ENCODE results near the gene PEAK3.
"Not testable (repeated sequence)": the region's sequence is repeated elsewhere in the genome, so short reads cannot be mapped to it uniquely, and the experiment has no call there.

Gene PEAK3

GRCh38 chr19:2288338-2288817 lies 6.4 kb upstream of the PEAK3 start:
- no peak for DNase-seq

GRCh38 chr19:2287585-2288337 lies 5.8 kb upstream of the PEAK3 start:
- no peak for DNase-seq

DNA sequence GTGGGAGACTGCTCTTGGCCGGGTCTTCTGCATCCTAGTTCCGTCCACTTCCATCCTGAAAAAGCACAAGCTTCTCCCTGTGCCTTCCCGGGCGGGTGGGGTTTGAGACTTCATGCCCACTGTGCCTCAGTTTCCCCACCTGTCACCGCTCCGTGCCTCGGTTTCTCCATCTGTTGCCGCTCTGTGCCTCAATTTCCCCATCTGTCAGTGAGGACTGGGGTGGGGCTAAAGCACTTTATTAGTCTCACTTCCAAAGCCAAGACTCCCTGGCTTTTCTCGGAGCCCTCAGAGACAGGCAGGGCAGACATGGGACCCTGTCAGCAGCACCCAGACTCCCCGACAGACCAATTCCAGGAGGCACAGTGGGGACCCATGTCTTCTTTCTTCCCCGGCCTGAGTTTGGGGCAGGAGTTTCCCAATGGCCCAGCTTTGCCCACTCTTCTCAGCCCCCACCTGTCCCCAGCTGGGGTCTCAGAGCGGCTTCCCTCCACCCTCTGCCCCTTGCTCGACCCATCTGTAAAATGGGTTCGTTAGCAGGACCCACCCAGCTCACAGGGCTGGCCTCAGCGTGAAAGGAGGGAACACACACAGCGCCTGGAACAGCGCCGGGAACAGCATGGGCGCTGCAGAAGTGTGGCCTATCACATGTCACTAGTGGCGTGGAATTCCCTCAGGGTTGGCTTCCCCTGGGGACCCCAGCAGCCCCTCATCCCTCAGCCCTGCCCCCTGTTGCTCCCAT lies 4.6 kb upstream of the PEAK3 start:
- no peak for DNase-seq

DNA sequence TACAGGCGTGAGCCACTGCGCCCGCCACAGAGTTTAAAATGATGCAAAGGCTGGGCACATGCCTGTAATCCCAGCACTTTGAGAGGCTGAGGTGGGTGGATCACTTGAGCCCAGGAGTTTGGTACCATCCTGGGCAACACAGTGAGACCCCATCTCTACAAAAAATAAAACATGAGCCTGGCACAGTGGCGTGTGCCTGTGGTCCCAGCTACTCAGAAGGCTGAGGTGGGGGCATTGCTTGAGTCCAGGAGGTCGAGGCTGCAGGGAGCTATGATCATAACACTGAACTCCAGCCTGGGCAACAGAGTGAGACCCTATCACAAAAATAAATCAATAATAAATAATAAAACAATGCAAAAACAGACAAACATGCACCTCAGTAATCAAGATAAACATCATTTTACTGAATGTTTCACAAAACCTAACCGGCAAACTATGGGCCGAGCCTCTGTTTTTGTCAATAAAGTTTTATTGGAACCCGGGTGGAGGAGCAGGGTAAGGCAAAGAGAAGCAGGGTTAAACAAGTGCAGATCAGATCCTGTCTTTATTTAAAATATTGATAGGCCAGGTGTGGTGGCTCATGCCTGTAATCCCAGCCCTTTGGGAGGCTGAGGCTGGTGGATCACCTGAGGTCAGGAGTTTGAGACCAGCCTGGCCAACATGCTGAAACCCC lies 2.0 kb upstream of the PEAK3 start:
- no peak for DNase-seq

DNA sequence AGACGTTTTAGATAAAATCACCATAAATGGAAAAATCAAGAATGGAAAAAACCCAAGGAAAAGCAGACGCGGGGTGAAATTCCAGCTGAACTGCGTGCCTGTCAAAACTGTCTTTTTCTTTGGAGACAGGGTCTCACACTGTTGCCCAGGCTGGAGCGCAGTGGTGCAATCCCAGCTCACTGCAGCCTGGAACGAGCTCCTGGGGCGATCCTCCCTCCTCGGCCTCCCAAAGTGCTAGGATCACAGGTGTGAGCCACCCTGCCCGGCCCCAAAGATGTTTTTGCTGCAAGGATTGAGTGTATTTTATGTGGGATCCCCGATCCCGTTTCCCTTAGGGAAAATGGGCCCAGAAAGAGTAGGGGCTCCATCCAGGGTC lies 875 bp upstream of the PEAK3 start:
- no peak for DNase-seq

DNA sequence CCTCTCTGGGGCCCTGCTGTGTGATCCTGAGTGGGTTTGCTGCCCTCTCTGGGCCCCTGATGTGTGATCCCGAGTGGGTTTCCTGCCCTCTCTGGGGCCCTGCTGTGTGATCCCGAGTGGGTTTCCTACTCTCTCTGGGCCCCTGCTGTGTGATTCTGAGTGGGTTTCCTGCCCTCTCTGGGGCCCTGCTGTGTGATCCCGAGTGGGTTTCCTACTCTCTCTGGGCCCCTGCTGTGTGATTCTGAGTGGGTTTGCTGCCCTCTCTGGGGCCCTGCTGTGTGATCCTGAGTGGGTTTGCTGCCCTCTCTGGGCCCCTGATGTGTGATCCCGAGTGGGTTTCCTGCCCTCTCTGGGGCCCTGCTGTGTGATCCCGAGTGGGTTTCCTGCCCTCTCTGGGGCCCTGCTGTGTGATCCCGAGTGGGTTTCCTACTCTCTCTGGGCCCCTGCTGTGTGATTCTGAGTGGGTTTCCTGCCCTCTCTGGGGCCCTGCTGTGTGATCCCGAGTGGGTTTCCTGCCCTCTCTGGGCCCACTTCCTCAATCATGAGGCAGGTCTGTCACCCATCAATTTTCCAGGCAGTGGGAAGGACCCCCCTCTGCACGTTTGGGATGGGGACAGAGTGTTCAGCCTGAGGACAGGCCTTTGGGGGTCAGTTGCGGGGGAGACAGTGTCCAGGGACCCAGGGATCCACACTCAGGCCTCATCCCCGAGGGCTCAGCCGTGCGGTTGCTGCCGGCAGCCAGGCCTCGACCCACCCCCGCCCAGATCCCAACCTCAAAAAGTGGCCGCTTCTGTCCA lies 512 bp downstream of the PEAK3 start:
- not testable (repeated sequence) for DNase-seq

- no peak for DNase-seq
Observed at GRCh38 chr19:2280633-2281264, 1.2 kb downstream of the PEAK3 start.

DNA sequence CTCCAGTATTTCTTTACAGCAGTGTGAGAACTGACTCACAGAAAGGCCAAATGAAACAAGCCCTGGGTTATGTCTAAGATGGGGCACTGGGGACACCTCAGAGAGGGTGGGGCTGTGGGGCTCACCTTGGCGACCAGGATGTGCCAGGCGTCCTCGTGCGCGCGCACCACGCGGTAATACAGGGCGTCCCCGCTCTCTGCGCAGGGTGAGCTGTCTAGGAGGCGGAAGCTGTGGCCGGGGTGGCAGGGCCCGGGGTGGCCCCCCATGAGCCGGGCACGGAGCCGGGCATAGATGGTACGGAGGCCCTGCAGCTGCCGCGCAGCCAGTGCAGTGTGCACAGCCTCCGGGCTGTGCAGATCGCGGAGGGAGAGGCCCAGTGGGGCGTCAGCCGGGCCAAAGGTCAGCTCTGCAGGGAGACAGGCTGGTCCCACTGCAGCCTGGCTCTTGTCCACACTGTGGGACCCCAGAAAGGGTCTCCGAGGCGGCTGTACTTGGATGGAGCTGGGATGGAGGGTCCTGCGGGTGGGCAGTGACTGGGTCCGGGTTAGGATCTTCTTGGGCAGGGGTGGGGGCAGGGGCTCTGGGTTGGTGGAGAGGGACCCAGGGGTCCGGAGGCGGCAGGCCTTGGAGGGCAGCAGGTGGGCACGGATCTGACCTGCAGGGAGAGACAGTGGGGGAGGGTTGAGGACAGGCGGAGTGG lies 3.4 kb downstream of the PEAK3 start:
- DNase-seq = no peak

DNA sequence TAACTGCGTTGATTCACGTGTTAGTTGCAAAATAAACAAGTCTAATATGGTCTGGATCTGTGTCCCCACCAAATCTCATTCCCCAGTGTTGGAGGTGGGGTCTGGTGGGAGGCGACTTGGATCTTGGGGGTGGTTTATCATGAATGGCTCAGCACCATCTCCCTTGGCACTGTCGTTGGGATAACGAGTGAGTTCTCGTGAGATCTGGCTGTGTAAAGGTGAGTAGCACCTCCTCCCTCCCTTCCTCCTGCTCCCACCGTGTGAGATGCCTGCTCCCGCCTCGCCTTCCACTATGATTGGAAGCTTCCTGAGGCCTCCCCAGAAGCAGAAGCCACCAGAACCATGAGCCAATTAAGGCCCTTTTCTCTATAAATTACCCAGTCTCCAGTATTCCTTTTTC lies 4.8 kb downstream of the PEAK3 start:
- no peak for DNase-seq

DNA sequence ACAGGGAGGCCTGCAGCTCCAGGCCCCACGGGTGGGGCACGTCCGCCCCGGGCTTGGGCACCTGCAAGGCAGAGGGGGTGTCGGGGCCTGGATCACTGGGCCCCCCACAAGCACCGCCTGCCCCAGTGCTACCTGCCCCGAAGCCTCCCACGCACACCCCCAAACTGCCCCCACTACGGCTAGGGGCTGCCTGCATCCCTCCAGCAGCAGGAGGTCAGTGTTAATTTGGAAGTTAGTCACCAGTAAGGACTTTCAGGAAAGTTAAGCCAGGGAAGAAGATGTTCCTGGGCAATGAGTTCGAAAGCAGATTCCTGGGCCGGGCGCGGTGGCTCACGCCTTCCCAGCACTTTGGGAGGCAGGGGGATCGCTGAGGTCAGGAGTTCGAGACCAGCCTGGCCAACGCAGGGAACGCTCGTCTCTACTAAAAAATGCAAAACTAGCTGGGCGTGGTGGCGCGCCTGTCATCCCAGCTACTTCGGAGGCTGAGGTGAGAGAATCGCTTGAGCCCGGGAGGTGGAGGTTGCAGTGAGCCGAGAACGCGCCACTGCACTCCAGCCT lies 5.5 kb downstream of the PEAK3 start:
- DNase-seq = no peak

DNA sequence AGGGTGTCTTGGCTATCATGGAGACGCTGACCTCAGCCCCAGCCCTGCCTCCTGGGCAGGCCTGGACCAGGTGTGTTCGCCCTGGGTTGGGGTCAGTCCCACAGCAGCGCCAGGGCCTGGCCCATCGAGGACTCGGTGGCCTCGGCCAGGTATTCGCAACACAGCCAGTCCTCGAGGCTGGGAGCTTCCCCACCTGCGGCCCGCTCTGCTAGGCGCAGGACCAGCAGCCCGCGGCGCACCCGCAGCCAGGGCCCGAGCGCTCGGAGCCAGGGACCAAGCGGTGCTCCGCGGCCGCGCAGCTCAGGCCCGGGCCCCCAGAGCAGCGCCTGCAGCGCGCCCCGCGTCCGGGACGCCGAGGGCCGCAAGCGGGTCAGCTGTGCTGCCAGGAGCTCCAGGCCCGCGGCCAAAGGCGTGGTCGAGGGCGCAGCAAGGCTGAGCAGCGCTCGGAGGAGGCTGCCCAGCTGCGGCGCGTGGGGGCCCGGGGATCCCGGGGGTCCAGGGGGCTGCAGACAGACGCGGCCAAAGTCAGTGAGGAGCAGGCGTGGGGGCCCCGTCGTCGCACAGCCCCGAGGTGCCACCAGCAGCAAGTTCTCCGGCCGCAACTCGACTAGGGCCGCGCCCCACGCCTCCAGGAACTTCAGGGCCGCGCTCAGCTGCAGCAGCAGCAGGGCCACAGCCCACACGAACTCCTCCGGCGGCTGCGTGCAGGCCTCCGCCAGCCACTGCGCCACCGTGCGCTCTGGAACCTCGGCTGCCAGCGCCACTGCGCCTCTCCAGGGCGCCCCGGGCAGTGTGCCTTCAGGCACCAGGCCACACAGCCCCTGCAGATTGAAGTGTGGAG lies 6.2 kb downstream of the PEAK3 start:
- DNase-seq = no peak

GRCh38 chr19:2274931-2275535 lies 6.9 kb downstream of the PEAK3 start:
- peak; percentile 10 for DNase-seq

GRCh38 chr19:2274185-2274711 lies 7.7 kb downstream of the PEAK3 start:
- no peak for DNase-seq

GRCh38 chr19:2273356-2274184 lies 8.4 kb downstream of the PEAK3 start:
- DNase-seq = peak; percentile 74

- no peak for DNase-seq
Observed at GRCh38 chr19:2271234-2272103, 10.5 kb downstream of the PEAK3 start.

DNA sequence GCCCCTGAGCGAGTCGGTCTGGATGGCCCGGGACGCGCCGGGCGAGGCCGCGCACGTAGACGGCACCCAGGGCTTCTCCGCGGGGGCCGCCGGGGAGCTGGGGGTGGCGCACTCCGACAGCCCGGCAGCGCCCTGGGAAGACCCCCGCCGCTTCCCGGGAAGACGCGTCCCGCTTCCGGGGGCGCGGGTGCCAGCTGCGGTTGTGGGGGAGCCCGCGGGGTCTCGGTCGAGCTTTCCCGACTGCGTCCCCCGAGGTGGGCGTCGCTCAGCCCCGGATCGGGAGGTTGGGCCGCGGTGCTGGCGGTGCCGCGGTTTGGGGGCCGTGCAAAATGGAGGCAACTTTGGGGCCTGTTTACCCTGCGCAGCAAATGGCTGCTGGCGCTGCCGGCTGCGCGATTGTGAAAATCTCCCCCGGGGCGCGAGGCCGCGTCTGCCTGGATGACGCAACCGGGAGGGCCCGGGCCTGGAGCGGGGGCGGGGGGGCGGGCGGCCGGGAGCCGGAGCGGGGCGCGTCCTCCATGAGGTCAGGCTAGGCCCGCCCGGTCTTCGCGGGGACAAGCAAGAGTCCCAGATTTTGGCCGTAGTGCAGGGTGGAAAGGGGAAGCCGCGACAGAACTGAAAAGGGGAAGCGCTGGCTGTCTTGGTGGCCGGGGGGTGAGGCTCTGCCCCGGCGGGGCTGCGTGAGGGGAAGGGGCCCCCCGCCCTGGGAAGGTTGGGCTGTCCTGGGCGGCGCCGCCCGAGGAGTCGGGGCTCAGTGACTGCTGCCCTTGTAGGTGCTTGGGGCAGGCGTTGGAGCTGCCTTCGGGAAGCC lies 11.3 kb downstream of the PEAK3 start:
- DNase-seq = peak; percentile 65

DNA sequence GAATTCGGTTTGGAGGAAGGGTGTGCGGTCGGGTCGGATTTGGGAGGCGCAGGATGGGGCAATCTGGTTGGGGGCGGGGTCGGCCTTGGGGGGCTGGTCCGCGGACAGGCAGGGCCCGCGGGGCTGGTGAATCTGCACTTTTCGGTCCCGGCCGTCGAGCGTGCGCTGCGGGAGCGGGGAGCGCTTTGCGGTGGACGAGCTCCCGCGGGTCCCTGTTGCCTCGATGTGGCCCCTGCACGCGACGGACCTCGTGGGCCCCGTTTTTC lies 11.9 kb downstream of the PEAK3 start:
- no peak for DNase-seq

Data from NCI-H774 (cell line).